Measurements from ENCODE around the gene DUOX2. TPM values are rescaled to one million over a fixed set of nuclear protein-coding genes. Genes with fewer than 3 reads are reported as not detected.
A peak's percentile ranks its signal among the peaks of the same experiment; 100 is the strongest.

DUOX2 gene
- total RNA-seq (ENCODE audit: insufficient read depth, low replicate concordance), result 1.2 TPM

- DNase-seq (ENCODE audit: low spot score), result no peak
These were observed at the start of gene DUOX2, which contains the start of gene DUOXA2 for GRCh38 chr15:45114076-45114750. Gene DUOX2, minus strand, starts transcription at chr15:45114172. Its CDS starts 761 bp downstream, at chr15:45113411. Gene DUOXA2, plus strand, starts transcription at chr15:45114326. Its CDS starts 280 bp downstream, at chr15:45114606.

GRCh38 chr15:45163508-45163856 is 49.5 kb upstream of the DUOX2 start:
- no peak for DNase-seq (ENCODE audit: low spot score)

- peak; percentile 86 for DNase-seq (ENCODE audit: low spot score)
These were observed 49.0 kb upstream of the DUOX2 start for GRCh38 chr15:45162771-45163507.

GRCh38 chr15:45161666-45162065 is 47.7 kb upstream of the DUOX2 start:
- no peak for DNase-seq (ENCODE audit: low spot score)

GRCh38 chr15:45157974-45158373 is 44.0 kb upstream of the DUOX2 start:
- peak; percentile 86 for DNase-seq (ENCODE audit: low spot score)

- peak; percentile 54 for DNase-seq (ENCODE audit: low spot score)
These were observed 42.9 kb upstream of the DUOX2 start for GRCh38 chr15:45156744-45157455.

GRCh38 chr15:45155739-45156138 is 41.8 kb upstream of the DUOX2 start:
- no peak for DNase-seq (ENCODE audit: low spot score)

GRCh38 chr15:45151998-45152828 is 38.2 kb upstream of the DUOX2 start:
- no peak for DNase-seq (ENCODE audit: low spot score)

GRCh38 chr15:45150997-45151396 is 37.0 kb upstream of the DUOX2 start:
- no peak for DNase-seq (ENCODE audit: low spot score)

GRCh38 chr15:45150481-45150880 is 36.5 kb upstream of the DUOX2 start:
- DNase-seq (ENCODE audit: low spot score), result no peak

- DNase-seq (ENCODE audit: low spot score), result peak; percentile 39
These were observed 35.1 kb upstream of the DUOX2 start for GRCh38 chr15:45149060-45149459.

- DNase-seq (ENCODE audit: low spot score), result no peak
These were observed 34.4 kb upstream of the DUOX2 start for GRCh38 chr15:45148076-45149059.

GRCh38 chr15:45147606-45148005 is 33.6 kb upstream of the DUOX2 start:
- DNase-seq (ENCODE audit: low spot score), result no peak

- no peak for DNase-seq (ENCODE audit: low spot score)
These were observed 32.4 kb upstream of the DUOX2 start for GRCh38 chr15:45146405-45146804.

GRCh38 chr15:45144775-45145174 is 30.8 kb upstream of the DUOX2 start:
- DNase-seq (ENCODE audit: low spot score), result no peak

- DNase-seq (ENCODE audit: low spot score), result no peak
These were observed 30.0 kb upstream of the DUOX2 start for GRCh38 chr15:45143946-45144345.

GRCh38 chr15:45143056-45143455 is 29.1 kb upstream of the DUOX2 start:
- DNase-seq (ENCODE audit: low spot score), result no peak

- DNase-seq (ENCODE audit: low spot score), result no peak
These were observed 27.4 kb upstream of the DUOX2 start for GRCh38 chr15:45141386-45141785.

GRCh38 chr15:45140557-45141250 is 26.7 kb upstream of the DUOX2 start:
- no peak for DNase-seq (ENCODE audit: low spot score)

- no peak for DNase-seq (ENCODE audit: low spot score)
These were observed 25.8 kb upstream of the DUOX2 start for GRCh38 chr15:45139770-45140169.

Data from umbilical cord (tissue), 2 donors.